PC-9 (cell line): ENCODE results near the gene MEAK7.

Experiments used
- EZH2 ChIP-seq: fragments of 200-600 bp; sonication (generic); IDR thresholded peaks from 2 replicates; pipeline ENCODE4 v1.8.0; 2017; ENCODE audit warnings: antibody characterized with exemption, low read depth
- TF ChIP-seq, protein P1 (sequence below): fragments of 200-600 bp; sonication (generic); conservative IDR thresholded peaks from 2 replicates; pipeline ENCODE4 v1.6.1; 2017; ENCODE audit warnings: mixed run types, antibody characterized with exemption, mild to moderate bottlenecking, moderate library complexity

- TF ChIP-seq, protein P1, sequence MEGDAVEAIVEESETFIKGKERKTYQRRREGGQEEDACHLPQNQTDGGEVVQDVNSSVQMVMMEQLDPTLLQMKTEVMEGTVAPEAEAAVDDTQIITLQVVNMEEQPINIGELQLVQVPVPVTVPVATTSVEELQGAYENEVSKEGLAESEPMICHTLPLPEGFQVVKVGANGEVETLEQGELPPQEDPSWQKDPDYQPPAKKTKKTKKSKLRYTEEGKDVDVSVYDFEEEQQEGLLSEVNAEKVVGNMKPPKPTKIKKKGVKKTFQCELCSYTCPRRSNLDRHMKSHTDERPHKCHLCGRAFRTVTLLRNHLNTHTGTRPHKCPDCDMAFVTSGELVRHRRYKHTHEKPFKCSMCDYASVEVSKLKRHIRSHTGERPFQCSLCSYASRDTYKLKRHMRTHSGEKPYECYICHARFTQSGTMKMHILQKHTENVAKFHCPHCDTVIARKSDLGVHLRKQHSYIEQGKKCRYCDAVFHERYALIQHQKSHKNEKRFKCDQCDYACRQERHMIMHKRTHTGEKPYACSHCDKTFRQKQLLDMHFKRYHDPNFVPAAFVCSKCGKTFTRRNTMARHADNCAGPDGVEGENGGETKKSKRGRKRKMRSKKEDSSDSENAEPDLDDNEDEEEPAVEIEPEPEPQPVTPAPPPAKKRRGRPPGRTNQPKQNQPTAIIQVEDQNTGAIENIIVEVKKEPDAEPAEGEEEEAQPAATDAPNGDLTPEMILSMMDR = no peak
- TF ChIP-seq EZH2 = no peak
Observed at GRCh38 chr16:84482951-84483881, 21.2 kb downstream of the MEAK7 start.
